Stimulated activated CD4-positive, alpha-beta T cell treated with anti-CD3 and anti-CD28 coated beads, Interleukin-4, amount 100 ng/mL, for 24 hours (primary cell): ENCODE results near the gene RXFP3.
"Not testable (repeated sequence)": the region's sequence is repeated elsewhere in the genome, so short reads cannot be mapped to it uniquely, and the experiment has no call there.

ENCODE experiments used
- DNase-seq: peaks from one replicate; pipeline ENCODE4 v3.0.0-alpha.2; 2020

The RXFP3 gene

GRCh38 chr5:33936381-33937016 lies at the start of gene RXFP3:
TSS of gene RXFP3 (plus strand) at chr5:33936386. CDS start at chr5:33936741, 355 bp downstream.
- no peak for DNase-seq

- DNase-seq, result no peak
Measured at GRCh38 chr5:33887268-33887667, 48.9 kb upstream of the RXFP3 start.

- no peak for DNase-seq
Measured at GRCh38 chr5:33888587-33888986, 47.6 kb upstream of the RXFP3 start.

GRCh38 chr5:33890131-33891032 lies 45.8 kb upstream of the RXFP3 start:
- no peak for DNase-seq

- DNase-seq, result no peak
Measured at GRCh38 chr5:33891446-33891787, 44.8 kb upstream of the RXFP3 start.

GRCh38 chr5:33891788-33892619 lies 44.2 kb upstream of the RXFP3 start, which contains the start of gene ADAMTS12:
TSS of gene ADAMTS12 (minus strand) at chr5:33891990. CDS start at chr5:33891856, 134 bp downstream.
- no peak for DNase-seq

GRCh38 chr5:33892620-33893137 lies 43.5 kb upstream of the RXFP3 start:
- DNase-seq, result no peak

GRCh38 chr5:33894566-33894965 lies 41.6 kb upstream of the RXFP3 start:
- no peak for DNase-seq

GRCh38 chr5:33901156-33901555 lies 35.0 kb upstream of the RXFP3 start:
- DNase-seq, result no peak

- no peak for DNase-seq
Measured at GRCh38 chr5:33903118-33903517, 33.1 kb upstream of the RXFP3 start.

GRCh38 chr5:33905381-33905780 lies 30.8 kb upstream of the RXFP3 start:
- no peak for DNase-seq

- DNase-seq, result not testable (repeated sequence)
Measured at GRCh38 chr5:33906248-33906647, 29.9 kb upstream of the RXFP3 start.

GRCh38 chr5:33914844-33915243 lies 21.3 kb upstream of the RXFP3 start:
- not testable (repeated sequence) for DNase-seq

GRCh38 chr5:33921002-33921401 lies 15.2 kb upstream of the RXFP3 start:
- DNase-seq, result no peak

- no peak for DNase-seq
Measured at GRCh38 chr5:33925278-33925677, 10.9 kb upstream of the RXFP3 start.

- DNase-seq, result no peak
Measured at GRCh38 chr5:33927685-33928084, 8.5 kb upstream of the RXFP3 start.

- DNase-seq, result no peak
Measured at GRCh38 chr5:33928283-33928682, 7.9 kb upstream of the RXFP3 start.

GRCh38 chr5:33929925-33930690 lies 6.1 kb upstream of the RXFP3 start:
- DNase-seq, result no peak

GRCh38 chr5:33931136-33931535 lies 5.0 kb upstream of the RXFP3 start:
- no peak for DNase-seq

GRCh38 chr5:33933723-33934169 lies 2.4 kb upstream of the RXFP3 start:
- DNase-seq, result no peak

- no peak for DNase-seq
Measured at GRCh38 chr5:33934176-33934575, 2.0 kb upstream of the RXFP3 start.

- peak; percentile 29 for DNase-seq
Measured at GRCh38 chr5:33936004-33936380, 194 bp upstream of the RXFP3 start.
